HepG2 (cell line): ENCODE measurements around the gene WNT9A. TPM values are rescaled to one million over a fixed set of nuclear protein-coding genes. Genes with fewer than 3 reads are reported as not detected.

ENCODE experiments used
- ATAC-seq: fragments of 200-7000 bp; cut with Tn5 transposase; 3 replicates; pipeline ENCODE4 v1.9.1; 2020; ENCODE audit warnings: mild to moderate bottlenecking, moderate library complexity
- BruUV-seq: library from RNA; stranded (reverse); fragments of 400-500 nt; replicated peaks from 2 replicates; lab custom pipeline; 2021; lab: Mats Ljungman, UMichigan
- CTCF ChIA-PET: fragments of 300-600 bp; formaldehyde crosslinking; extraction: SDS; loops from one replicate; lab custom pipeline; 2021; ENCODE audit warnings: low total read pairs, inconsistent platforms, low intra/inter-chr PET ratio; lab: Yijun Ruan, JAX
- POLR2A ChIA-PET: fragments of 350-600 bp; sonication (Branson Sonifier 250); formaldehyde crosslinking; loops from one replicate; lab custom pipeline; 2020; ENCODE audit warnings: antibody characterized with exemption, inconsistent platforms; lab: Yijun Ruan, JAX
- DNase-seq: peaks from one replicate; pipeline ENCODE4 v3.0.0-alpha.2; 2015; ENCODE audit warnings: low spot score
- FAIRE-seq: peaks from 3 replicates; lab custom pipeline; 2011; peaks lifted over from hg19 to GRCh38; lab: Jason Lieb, UNC
- H2AFZ ChIP-seq: one replicate; pipeline ENCODE4 v1.6.1; 2011; ENCODE audit warnings: low read length, inconsistent platforms
- H3K27ac ChIP-seq: fragments of 300-600 bp; 3 replicates; pipeline ENCODE4 v1.8.0; 2011; ENCODE audit warnings: mixed run types, mild to moderate bottlenecking, mixed read lengths, low read length, inconsistent platforms; ENCODE audit not compliant: insufficient read depth; ENCODE audit errors: extremely low read length
- H3K27me3 ChIP-seq, 2 experiments: fragments of 200-600 bp in 1 of 2; 2 replicates in 1 of 2; 3 replicates in 1 of 2; pipeline versions ENCODE4 v1.6.0 to v1.8.0; 2011; ENCODE audit warnings: low read length in 2 of 2, mild to moderate bottlenecking in 2 of 2, moderate library complexity in 2 of 2, inconsistent platforms in 1 of 2; ENCODE audit not compliant: insufficient read depth in 2 of 2, control insufficient read depth in 1 of 2
- H3K36me3 ChIP-seq, 2 experiments: fragments of 200-600 bp in 1 of 2; replicated peaks in 1 of 2; 2 replicates in 1 of 2; 3 replicates in 1 of 2; pipeline versions ENCODE4 v1.5.1 to v1.8.0; 2011; ENCODE audit warnings: low read length in 2 of 2, inconsistent platforms in 1 of 2; ENCODE audit not compliant: insufficient read depth in 2 of 2, control insufficient read depth in 1 of 2
- H3K4me1 ChIP-seq: 2 replicates; pipeline ENCODE4 v1.5.1; 2012; ENCODE audit warnings: low read length, inconsistent platforms; ENCODE audit not compliant: insufficient read depth
- H3K4me2 ChIP-seq: 2 replicates; pipeline ENCODE4 v1.6.0; 2011; ENCODE audit warnings: low read depth, low read length, inconsistent platforms
- H3K4me3 ChIP-seq, 3 experiments: fragments of 200-600 bp in 1 of 3; sonication (generic), shearing (Covaris generic) in 1 of 3; replicated peaks in 1 of 3; 2 replicates each; pipeline ENCODE4 v1.5.1; 2011 to 2016; ENCODE audit warnings: low read length in 3 of 3, inconsistent platforms in 2 of 3, low read depth in 2 of 3, mild to moderate bottlenecking in 2 of 3, control low read depth in 1 of 3, mixed read lengths in 1 of 3; ENCODE audit not compliant: insufficient read depth in 1 of 3
- H3K79me2 ChIP-seq: one replicate; pipeline ENCODE4 v1.6.1; 2011; ENCODE audit warnings: low read length, inconsistent platforms; ENCODE audit not compliant: insufficient read depth
- H3K9ac ChIP-seq: 2 replicates; pipeline ENCODE4 v1.6.0; 2011; ENCODE audit warnings: mild to moderate bottlenecking, low read depth, low read length, inconsistent platforms; ENCODE audit not compliant: insufficient read depth
- H3K9me3 ChIP-seq: 2 replicates; pipeline ENCODE4 v1.5.1; 2012; ENCODE audit warnings: mild to moderate bottlenecking, low read length
- H4K20me1 ChIP-seq: 2 replicates; pipeline ENCODE4 v1.6.0; 2011; ENCODE audit warnings: inconsistent platforms, mild to moderate bottlenecking, low read length, moderate library complexity; ENCODE audit not compliant: insufficient read depth
- AHDC1 ChIP-seq: sonication (generic); formaldehyde crosslinking; IDR thresholded peaks from 2 replicates; pipeline ENCODE4 v1.5.1; 2020; ENCODE audit warnings: mild to moderate bottlenecking, missing genetic modification reagents, borderline replicate concordance
- CBX2 ChIP-seq, 2 experiments: fragments of 200-600 bp in 1 of 2; sonication (generic); formaldehyde crosslinking in 1 of 2; IDR thresholded peaks; 2 replicates each; pipeline versions ENCODE4 v1.7.0 to v1.8.1; 2018 to 2022; ENCODE audit warnings: low read depth in 2 of 2, low read length in 1 of 2, mild to moderate bottlenecking in 1 of 2, missing genetic modification reagents in 1 of 2
- NFKBIZ ChIP-seq: IDR thresholded peaks from 2 replicates; pipeline ENCODE4 v1.6.1; 2018; ENCODE audit warnings: missing genetic modification reagents, missing compliant biosample characterization
- NPAS2 ChIP-seq: sonication (generic); formaldehyde crosslinking; IDR thresholded peaks from 2 replicates; pipeline ENCODE4 v1.8.0; 2022; ENCODE audit warnings: mild to moderate bottlenecking, missing genetic modification reagents, borderline replicate concordance
- RFXAP ChIP-seq: sonication (generic); formaldehyde crosslinking; IDR thresholded peaks from 2 replicates; pipeline ENCODE4 v1.4.0; 2020; ENCODE audit warnings: missing genetic modification reagents, borderline replicate concordance
- YY1 ChIP-seq: IDR thresholded peaks from 2 replicates; pipeline ENCODE4 v1.6.1; 2011; ENCODE audit warnings: low read length, low read depth, moderate library complexity, mild to moderate bottlenecking; ENCODE audit not compliant: insufficient read depth, insufficient replicate concordance
- ZNF3 ChIP-seq: IDR thresholded peaks from 2 replicates; pipeline ENCODE4 v1.7.0; 2017; ENCODE audit warnings: inconsistent platforms
- ZNF766 ChIP-seq: sonication (generic); formaldehyde crosslinking; IDR thresholded peaks from 2 replicates; pipeline ENCODE4 v1.5.0; 2020; ENCODE audit warnings: missing genetic modification reagents, borderline replicate concordance
- ZNF776 ChIP-seq: sonication (generic); formaldehyde crosslinking; IDR thresholded peaks from 2 replicates; pipeline ENCODE4 v1.4.0; 2020; ENCODE audit warnings: mild to moderate bottlenecking, missing genetic modification reagents
- WGBS: methylation state at CpG from one replicate; pipeline ENCODE4 v1.1.6; 2017; ENCODE audit warnings: low lambda C conversion rate; 5-methylcytosine and 5-hydroxymethylcytosine counted together
- in situ Hi-C: cut with HindIII; loops from 2 replicates; pipeline ENCODE4 v1.10.0; 2017; ENCODE audit warnings: low pct_unique_long_range_greater_than_20kb; ENCODE audit not compliant: extremely low pct_ligation_motif_present
- intact Hi-C: fragments of 100-400 bp; cut with micrococcal nuclease; formaldehyde crosslinking; loops from one replicate; pipeline ENCODE4 v1.10.0; 2022; ENCODE audit not compliant: unreplicated experiment
- polyA plus RNA-seq, 8 experiments: library from polyadenylated mRNA; depleted of rRNA in 3 of 8; stranded (reverse) in 7 of 8; unstranded in 1 of 8; fragments of >200 nt; fragmentation: Illumina TruSeq in 4 of 8; extraction: Trizol in 4 of 8; gene quantifications; 2 replicates each; pipeline versions ENCODE4 v1.2.1 to v1.2.3, GENCODE V29; 2011 to 2016; ENCODE audit warnings: low read depth in 4 of 8, missing spikeins in 1 of 8, mixed read lengths in 1 of 8; ENCODE audit not compliant: insufficient read depth in 1 of 8
- total RNA-seq, 5 experiments: library from RNA; depleted of rRNA; stranded (reverse); fragments of >200 nt; fragmentation: Illumina TruSeq; extraction: Trizol; gene quantifications; 2 replicates each; pipeline ENCODE4 v1.2.3, GENCODE V29; 2016; ENCODE audit warnings: low read depth in 1 of 5

The WNT9A gene
- total and polyA plus RNA-seq, 2 of the 13 experiments (the other 11 are each of a cell fraction or from before 2014, with no cell fraction given), result 0.04 TPM; not detected in 1

DNA sequence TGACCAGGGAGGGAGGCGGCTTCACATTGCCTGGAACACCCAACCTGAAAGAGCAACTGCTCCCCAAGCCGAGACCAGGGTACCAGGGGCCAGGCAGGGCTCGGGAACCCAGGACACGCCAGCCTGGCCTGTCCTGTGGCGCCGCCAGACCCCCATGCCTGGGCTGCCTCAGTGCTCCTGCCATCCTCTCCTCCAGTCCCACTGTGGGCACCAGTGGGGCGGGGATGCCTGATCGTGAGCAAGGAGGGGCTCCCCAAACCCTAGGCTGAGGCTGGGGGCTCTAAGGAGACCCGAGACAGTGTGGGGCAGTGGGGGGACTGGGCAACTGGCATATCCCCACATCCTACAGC is 45.1 kb downstream of the WNT9A start (continued):
- TF ChIP-seq AHDC1 (CRISPR knock-in tag), result no peak
- TF ChIP-seq NPAS2 (CRISPR knock-in tag), result no peak

GRCh38 chr1:227901906-227902640 is 45.7 kb downstream of the WNT9A start:
- ChIA-PET POLR2A (no interaction called here), CTCF (no interaction called here)
- intact Hi-C loops (no loop called here), in situ Hi-C loops (loop anchor here (5.0 kb wide), 1 partner anchor 45 kb away; the partner anchor contains the start of gene WNT9A)
- no peak for TF ChIP-seq CBX2 (IDR thresholded peaks at IDR 0.05; ENCODE audit: low read depth, low read length)
- no peak for TF ChIP-seq CBX2 (CRISPR knock-in tag; IDR thresholded peaks at IDR 0.05; ENCODE audit: low read depth)
- no peak for TF ChIP-seq NFKBIZ (CRISPR knock-in tag)
- TF ChIP-seq ZNF3, result no peak
- no peak for TF ChIP-seq YY1
- no peak for TF ChIP-seq RFXAP (CRISPR knock-in tag)
- no peak for TF ChIP-seq ZNF766 (CRISPR knock-in tag)
- TF ChIP-seq ZNF776 (CRISPR knock-in tag), result no peak
- no peak overlapping the region for H3K27ac ChIP-seq
- no peaks in the 10 kb centered on the region for H3K9me3 ChIP-seq
- H2AFZ ChIP-seq, result no peak overlapping the region
- BruUV-seq, result no TSS peak
- no peaks in the 10 kb centered on the region for H3K36me3 ChIP-seq
- FAIRE-seq (no peak), DNase-seq (peak; percentile 16), ATAC-seq (peak; percentile 31)
- no peak overlapping the region for H3K9ac ChIP-seq
- H3K27me3 ChIP-seq, result peaks cover 0 to 4% of the 10 kb centered on the region in 2 experiments; a peak in 1 of 5 replicates
- no peak overlapping the region for H3K4me2 ChIP-seq
- 4% methylated on average over 4 of the region's 11 CpGs for WGBS
- no peaks in the 10 kb centered on the region for H4K20me1 ChIP-seq
- H3K79me2 ChIP-seq, result no peaks in the 10 kb centered on the region
- no peaks in the 10 kb centered on the region for H3K4me1 ChIP-seq
- no peak overlapping the region for H3K4me3 ChIP-seq
